Loucy (cell line): Measurements from ENCODE around the gene HIGD2A.

Source experiments
- CTCF ChIP-seq: fragments of 200-600 bp; sonication (generic); conservative IDR thresholded peaks from 2 replicates; pipeline ENCODE4 v1.5.1; 2014; ENCODE audit warnings: mild to moderate bottlenecking, antibody characterized with exemption, low read length
- EZH2phosphoT487 ChIP-seq: fragments of 200-600 bp; IDR thresholded peaks from 2 replicates; pipeline ENCODE4 v1.6.1; 2018; ENCODE audit warnings: antibody characterized with exemption, mild to moderate bottlenecking, moderate library complexity, borderline replicate concordance

- TF ChIP-seq CTCF (no peak), EZH2phosphoT487 (no peak)
These were observed 24.7 kb downstream of the HIGD2A start for GRCh38 chr5:176413255-176413565.
